ENCODE data around the gene SUN1. TPM values are rescaled to one million over a fixed set of nuclear protein-coding genes. Genes with fewer than 3 reads are reported as not detected.

Gene SUN1
- total RNA-seq, 3 donors from 2014 or later: 153 to 189 (median 160) TPM

DNA sequence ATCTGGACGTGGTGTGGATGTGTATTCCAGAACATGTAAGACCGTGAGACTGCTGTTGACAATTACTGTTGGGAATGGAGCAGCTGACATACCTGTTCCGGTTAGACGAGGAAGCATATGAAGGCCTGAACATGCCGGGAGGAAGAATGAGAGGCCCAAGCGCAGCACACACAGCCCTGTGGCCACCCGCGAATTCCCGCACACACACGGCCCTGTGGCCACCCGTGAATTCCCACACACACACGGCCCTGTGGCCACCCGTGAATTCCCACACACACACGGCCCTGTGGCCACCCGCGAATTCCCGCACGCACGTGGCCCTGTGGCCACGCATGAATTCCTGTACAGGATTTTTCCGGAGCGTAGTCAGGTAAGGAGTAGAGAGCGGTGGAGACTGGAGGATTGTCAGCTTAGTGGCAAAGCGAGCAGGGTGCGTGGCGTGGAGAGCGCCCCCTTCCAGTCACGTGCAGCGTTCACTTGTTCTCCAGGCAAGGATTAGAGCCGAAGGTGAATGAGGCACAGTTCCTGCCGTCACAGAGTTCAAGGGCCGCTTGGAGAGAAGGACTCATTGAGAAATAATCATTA, 9.5 kb upstream of the SUN1 start:
- Histone ChIP-seq H3K4me1 (peaks cover 0 to 17% of the 10 kb centered on the region in 2 donors), H3K9me3 (no peaks in the 10 kb centered on the region), H3K27me3 (no peaks in the 10 kb centered on the region), H3K27ac (peak overlapping the region; percentile 3 to 64), H3K36me3 (no peaks in the 10 kb centered on the region), H3K4me3 (no peak overlapping the region)
- intact Hi-C loops (cut with DNase I; ENCODE audit: low total_unique reads): no loop called here
- TF ChIP-seq CTCF (IDR thresholded peaks at IDR 0.05): no peak
- TF ChIP-seq POLR2AphosphoS5 (IDR thresholded peaks at IDR 0.05): no peak
- no peak for TF ChIP-seq POLR2A (IDR thresholded peaks at IDR 0.05)
- no peak for DNase-seq (ENCODE audit: low spot score in 2 of 2)

DNA sequence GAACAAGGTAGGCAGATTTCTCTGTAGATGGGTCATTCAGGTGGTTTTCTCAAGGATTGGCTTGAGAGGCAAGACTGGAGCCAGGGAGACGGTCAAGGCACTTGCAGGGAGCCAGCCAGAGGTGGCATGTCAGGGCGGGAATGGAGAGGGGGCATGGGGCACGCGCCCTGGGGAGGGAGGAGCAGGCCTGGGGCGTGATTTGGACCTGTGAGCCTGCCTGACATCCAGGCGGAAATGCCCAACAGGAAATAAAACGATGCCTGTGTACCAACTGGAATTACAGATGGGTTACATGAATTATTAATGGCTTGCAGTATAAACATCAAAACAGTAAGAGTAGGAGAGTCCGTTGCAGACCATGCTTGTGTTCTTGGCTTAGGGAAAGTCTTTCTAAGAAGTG, 8.6 kb upstream of the SUN1 start:
- H3K36me3 ChIP-seq: no peaks in the 10 kb centered on the region
- no peak overlapping the region for H3K4me3 ChIP-seq
- TF ChIP-seq POLR2AphosphoS5 (IDR thresholded peaks at IDR 0.05) (no peak), POLR2A (IDR thresholded peaks at IDR 0.05) (no peak), CTCF (IDR thresholded peaks at IDR 0.05) (no peak)
- no peaks in the 10 kb centered on the region for H3K27me3 ChIP-seq
- peaks cover 0 to 16% of the 10 kb centered on the region in 2 donors for H3K4me1 ChIP-seq
- peak overlapping the region; percentile 64 to 73 for H3K27ac ChIP-seq
- intact Hi-C loops (cut with DNase I; ENCODE audit: low total_unique reads): no loop called here
- H3K9me3 ChIP-seq: no peaks in the 10 kb centered on the region
- no peak for DNase-seq (ENCODE audit: low spot score in 2 of 2)

DNA sequence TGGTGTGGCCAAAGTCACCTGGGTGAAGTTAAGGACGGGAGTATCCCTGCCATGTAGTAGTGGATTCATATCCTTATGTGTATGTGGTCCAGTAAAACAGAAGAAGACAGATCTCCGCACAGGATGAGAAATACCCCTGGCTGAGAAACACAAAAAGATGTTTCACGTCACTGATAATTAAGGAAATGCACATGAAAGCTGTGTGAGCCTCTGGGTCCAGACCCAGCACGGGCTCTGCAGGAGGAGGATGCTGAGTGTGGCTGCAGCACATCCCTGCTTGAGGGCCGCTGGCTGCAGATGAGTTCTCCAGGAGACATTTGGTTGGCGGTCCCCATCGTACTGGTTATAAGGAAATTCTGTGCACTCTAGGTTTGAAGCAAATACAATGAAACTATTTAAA, 8.2 kb upstream of the SUN1 start:
- Histone ChIP-seq H3K27me3 (no peaks in the 10 kb centered on the region), H3K36me3 (no peaks in the 10 kb centered on the region), H3K9me3 (no peaks in the 10 kb centered on the region), H3K27ac (peak overlapping the region; percentile 64 to 73), H3K4me1 (peaks cover 0 to 16% of the 10 kb centered on the region in 2 donors), H3K4me3 (no peak overlapping the region)
- intact Hi-C loops (cut with DNase I; ENCODE audit: low total_unique reads): no loop called here
- DNase-seq (ENCODE audit: low spot score in 2 of 2): no peak
- TF ChIP-seq POLR2AphosphoS5 (IDR thresholded peaks at IDR 0.05) (no peak), CTCF (IDR thresholded peaks at IDR 0.05) (no peak), POLR2A (IDR thresholded peaks at IDR 0.05) (no peak)

GRCh38 chr7:824664-825063, 7.6 kb upstream of the SUN1 start:
- no peak for DNase-seq (ENCODE audit: low spot score in 2 of 2)
- peak overlapping the region; percentile 64 to 73 for H3K27ac ChIP-seq
- no peaks in the 10 kb centered on the region for H3K27me3 ChIP-seq
- H3K4me1 ChIP-seq: peaks cover 0 to 16% of the 10 kb centered on the region in 2 donors
- TF ChIP-seq CTCF (IDR thresholded peaks at IDR 0.05) (no peak), POLR2A (IDR thresholded peaks at IDR 0.05) (no peak), POLR2AphosphoS5 (IDR thresholded peaks at IDR 0.05) (no peak)
- H3K36me3 ChIP-seq: no peaks in the 10 kb centered on the region
- no peaks in the 10 kb centered on the region for H3K9me3 ChIP-seq
- peak overlapping the region in 1 of 3 donors; percentile 26 for H3K4me3 ChIP-seq
- intact Hi-C loops (cut with DNase I; ENCODE audit: low total_unique reads): no loop called here

DNA sequence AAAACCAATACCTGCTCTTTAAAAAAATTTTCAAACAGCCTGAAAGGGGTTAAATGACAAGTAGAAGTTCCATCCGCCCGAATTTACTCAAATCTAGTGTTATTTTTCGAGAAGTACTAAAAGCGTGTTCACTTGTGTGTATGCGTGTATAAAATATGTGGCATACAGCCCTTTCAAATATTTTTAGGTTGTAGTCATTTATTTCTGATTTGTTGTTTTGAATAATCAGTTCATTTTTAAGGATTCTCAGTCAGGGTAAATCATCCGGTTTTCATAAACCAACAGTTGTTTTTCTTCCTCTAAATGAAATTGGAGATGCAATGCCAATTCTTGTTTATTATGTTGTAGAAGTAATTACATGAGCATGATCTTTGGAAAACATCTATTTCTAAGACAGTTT, 6.9 kb upstream of the SUN1 start:
- Histone ChIP-seq H3K27ac (peak overlapping the region; percentile 64 to 73), H3K27me3 (no peaks in the 10 kb centered on the region), H3K4me1 (peaks cover 0 to 19% of the 10 kb centered on the region in 2 donors), H3K4me3 (peak overlapping the region in 1 of 3 donors; percentile 26), H3K36me3 (no peaks in the 10 kb centered on the region), H3K9me3 (no peaks in the 10 kb centered on the region)
- intact Hi-C loops (cut with DNase I; ENCODE audit: low total_unique reads): no loop called here
- DNase-seq (ENCODE audit: low spot score in 2 of 2): no peak
- TF ChIP-seq POLR2A (IDR thresholded peaks at IDR 0.05) (no peak), CTCF (IDR thresholded peaks at IDR 0.05) (no peak), POLR2AphosphoS5 (IDR thresholded peaks at IDR 0.05) (no peak)

All from breast epithelium (tissue), 4 donors.